Mucosa of gallbladder (tissue), 1 donor: ENCODE measurements around the gene ATXN10. TPM values are rescaled to one million over a fixed set of nuclear protein-coding genes. Genes with fewer than 3 reads are reported as not detected.

ENCODE experiments used
- DNase-seq: peaks from one replicate; pipeline ENCODE4 v3.0.0-alpha.2; 2020; ENCODE audit warnings: low spot score
- total RNA-seq: library from RNA; stranded (reverse); gene quantifications from one replicate; pipeline ENCODE4 v1.2.1, GENCODE V29; 2021
- donor health status: DM: no; HTN: no; CAD: no.

Gene ATXN10
- total RNA-seq, 1 donor from 2014 or later = 135 TPM

DNA sequence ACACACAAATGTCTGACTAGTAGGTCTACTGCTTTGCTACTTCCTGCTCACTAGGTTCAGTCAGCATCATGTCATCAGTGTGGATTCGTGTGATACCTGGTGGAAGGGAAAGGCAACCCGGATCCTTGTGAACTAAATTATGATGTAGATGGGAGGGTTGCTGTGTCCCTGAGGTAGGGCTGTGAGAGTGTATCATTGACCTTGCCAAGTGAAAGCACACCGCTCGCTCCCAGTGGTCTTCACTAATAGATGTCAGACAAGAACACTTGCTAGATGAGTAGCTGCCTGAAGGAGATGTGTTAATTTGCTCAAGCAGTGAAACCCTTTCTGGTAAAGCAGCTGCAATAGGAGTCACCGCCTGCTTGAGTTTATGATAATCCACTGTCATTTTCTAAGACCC, 185.9 kb downstream of the ATXN10 start:
- DNase-seq = no peak

- DNase-seq = peak; percentile 55
These were observed 187.9 kb downstream of the ATXN10 start for GRCh38 chr22:45859231-45860161.

DNA sequence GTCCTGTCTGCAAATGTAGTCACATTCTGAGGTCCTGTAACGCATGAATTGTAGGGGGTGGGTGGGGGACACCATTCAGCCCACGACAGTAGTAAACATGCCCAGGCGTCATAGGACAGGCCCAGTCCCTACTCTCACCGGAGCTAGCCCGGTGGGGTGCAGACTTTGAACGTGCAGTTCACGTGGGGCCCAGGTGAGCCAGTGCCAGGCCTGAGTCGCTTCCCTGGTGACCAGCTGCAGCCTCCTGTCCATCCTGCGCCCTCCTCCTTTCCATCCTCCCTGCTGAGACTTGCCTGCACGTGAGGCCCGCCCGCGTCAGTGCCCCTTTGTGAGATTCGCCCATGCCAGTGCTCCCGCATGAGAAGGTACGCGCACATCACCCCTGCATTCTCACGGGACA, 188.6 kb downstream of the ATXN10 start:
- peak; percentile 7 for DNase-seq

GRCh38 chr22:45861259-45861658, 189.6 kb downstream of the ATXN10 start:
- DNase-seq = no peak

GRCh38 chr22:45863981-45864751, 192.5 kb downstream of the ATXN10 start:
- DNase-seq = peak; percentile 65

- DNase-seq = peak; percentile 8
These were observed 193.4 kb downstream of the ATXN10 start for GRCh38 chr22:45864959-45865476.

GRCh38 chr22:45865561-45866125, 194.0 kb downstream of the ATXN10 start:
- DNase-seq = no peak

DNA sequence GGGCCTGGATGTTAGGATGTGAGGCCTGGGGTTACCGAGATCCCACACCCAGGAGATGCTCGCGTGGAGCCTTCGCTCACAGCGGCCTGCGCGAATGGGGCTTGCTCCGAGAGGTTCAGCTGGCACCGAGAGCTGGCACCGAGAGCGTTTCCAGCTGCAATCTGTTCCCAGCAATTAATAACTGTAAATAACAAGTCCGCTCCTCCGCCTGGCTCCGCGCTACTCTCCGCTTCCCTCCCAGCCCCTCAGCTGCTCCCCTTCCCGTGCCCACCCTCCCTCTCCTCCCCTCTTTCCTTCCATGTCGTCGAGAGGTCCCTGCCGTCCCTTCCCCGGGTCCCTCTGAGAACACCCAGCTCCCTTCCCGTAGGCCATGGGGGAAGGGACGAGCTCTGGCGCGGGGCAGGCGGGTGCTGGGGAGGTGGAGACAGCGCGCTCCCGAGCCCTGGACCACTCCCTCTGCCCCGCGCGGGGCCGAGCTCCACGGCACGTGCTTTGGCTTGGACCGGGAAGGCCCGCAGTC, 194.6 kb downstream of the ATXN10 start:
- DNase-seq = peak; percentile 8

DNA sequence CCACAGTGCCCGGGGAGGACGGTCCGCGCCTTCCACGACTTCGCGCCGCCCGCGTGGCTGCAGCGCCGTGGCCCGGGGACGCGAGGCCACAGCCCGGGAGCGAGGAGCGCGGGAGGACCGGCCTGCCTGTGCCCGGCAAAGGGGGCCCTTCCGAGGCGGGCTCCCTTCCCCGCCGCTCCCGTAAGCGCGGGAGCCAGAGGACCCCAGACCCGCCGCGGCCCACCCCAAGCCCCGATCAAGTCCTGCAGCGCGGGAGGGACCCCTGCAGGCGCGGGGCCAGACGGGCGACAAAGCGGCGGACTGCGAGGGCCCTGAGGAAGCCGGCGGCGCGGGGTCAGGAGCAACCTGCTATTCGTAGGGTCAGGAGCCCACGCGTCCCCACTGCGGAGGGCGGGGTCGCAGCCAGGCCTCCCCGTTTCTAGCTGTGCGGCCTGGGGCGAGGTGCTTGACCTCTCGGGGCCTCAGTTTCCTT, 195.0 kb downstream of the ATXN10 start:
- DNase-seq = no peak

GRCh38 chr22:45867118-45867905, 195.7 kb downstream of the ATXN10 start:
- peak; percentile 9 for DNase-seq

GRCh38 chr22:45867906-45868555, 196.4 kb downstream of the ATXN10 start:
- DNase-seq = no peak

GRCh38 chr22:45868571-45869339, 197.1 kb downstream of the ATXN10 start:
- peak; percentile 7 for DNase-seq

DNA sequence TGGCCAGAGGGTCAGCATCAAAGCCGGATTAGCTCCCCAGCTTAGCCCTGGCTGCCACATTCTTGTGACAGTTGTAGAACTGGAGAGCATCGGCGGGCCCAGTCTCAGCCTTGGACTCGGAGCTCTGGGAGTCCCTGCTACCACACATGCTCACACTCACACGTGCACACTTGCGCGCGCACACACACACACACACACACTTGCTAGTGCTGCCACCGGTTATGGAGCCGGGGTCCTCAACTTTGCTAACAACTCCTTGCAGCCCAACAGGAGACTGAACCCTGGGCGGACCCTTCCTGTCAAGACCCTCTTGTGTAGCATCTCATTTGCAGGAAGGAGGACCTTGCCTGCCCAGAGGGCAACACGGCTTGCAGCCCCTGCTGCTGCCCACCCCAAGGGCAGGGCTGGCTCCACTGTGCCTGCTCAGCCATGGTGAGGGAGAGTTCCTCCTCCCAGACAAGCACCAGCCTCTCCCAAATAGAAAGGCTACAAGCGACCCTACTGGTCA, 197.8 kb downstream of the ATXN10 start:
- no peak for DNase-seq

GRCh38 chr22:45870011-45870410, 198.4 kb downstream of the ATXN10 start:
- DNase-seq = peak; percentile 2

- DNase-seq = no peak
These were observed 200.1 kb downstream of the ATXN10 start for GRCh38 chr22:45871721-45872120.

DNA sequence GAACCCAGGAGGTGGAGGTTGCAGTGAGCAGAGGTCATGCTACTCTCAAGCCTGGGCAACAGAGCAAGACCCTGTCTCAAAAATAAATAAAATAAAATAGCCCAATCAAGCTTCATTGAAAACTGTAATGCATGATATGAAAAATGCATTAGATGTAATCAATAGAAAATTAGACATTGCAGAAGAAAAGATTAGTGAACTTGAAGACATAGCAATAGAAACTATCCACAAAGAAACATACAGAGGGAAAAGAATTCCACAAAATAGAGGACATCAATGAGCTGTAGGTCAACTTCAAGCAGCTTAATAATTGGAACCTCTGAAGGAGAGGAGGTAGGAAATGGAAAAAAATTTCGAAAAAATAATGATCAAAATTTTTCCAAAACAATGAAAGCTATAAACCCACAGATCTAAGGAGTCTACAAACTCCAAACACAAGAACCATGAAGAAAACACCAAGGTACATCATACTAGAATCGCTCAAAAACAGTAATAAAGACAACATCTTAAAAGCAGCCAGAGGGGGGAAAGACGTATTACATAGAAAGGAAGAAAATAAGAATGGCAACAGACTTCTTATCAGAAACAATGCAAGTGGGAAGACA, 201.1 kb downstream of the ATXN10 start:
- no peak for DNase-seq

- DNase-seq = no peak
These were observed 204.8 kb downstream of the ATXN10 start for GRCh38 chr22:45876136-45877035.

DNA sequence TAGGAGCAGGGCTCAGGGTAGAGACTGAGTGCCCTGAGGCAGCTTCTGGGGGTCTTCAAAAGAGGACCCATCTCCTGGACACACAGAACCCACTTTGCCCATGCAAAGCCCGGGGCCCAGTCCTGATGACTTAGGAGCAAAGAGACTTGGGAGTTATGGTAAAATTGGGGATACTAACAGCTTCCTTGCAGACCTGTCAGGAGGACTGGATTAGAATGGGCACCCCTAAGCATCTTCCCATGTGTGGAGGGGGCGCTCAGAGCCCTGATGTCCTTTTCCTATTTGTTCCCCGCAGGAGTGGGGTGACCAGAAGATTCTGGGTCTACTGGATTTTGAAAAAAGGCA, 205.4 kb downstream of the ATXN10 start:
- no peak for DNase-seq
